PC-9 (cell line): ENCODE measurements around the gene PNMA6E. TPM values are rescaled to one million over a fixed set of nuclear protein-coding genes. Genes with fewer than 3 reads are reported as not detected.

Experiments used
- BruUV-seq: library from RNA; stranded (reverse); fragments of 400-500 nt; replicated peaks from 2 replicates; lab custom pipeline; 2021; lab: Mats Ljungman, UMichigan
- CTCF ChIA-PET: fragments of 300-600 bp; sonication (Branson Sonifier 250); formaldehyde crosslinking; loops from one replicate; lab custom pipeline; 2022; ENCODE audit warnings: antibody characterized with exemption; lab: Charles Lee
- POLR2A ChIA-PET: fragments of 300-600 bp; sonication (Branson Sonifier 250); formaldehyde crosslinking; loops from one replicate; lab custom pipeline; 2022; ENCODE audit warnings: antibody characterized with exemption; ENCODE audit not compliant: unreplicated experiment; lab: Charles Lee
- DNase-seq, 2 experiments: peaks; one replicate each; pipeline versions ENCODE4 v3.0.0 to v3.0.0-alpha.2; 2015 to 2022; ENCODE audit warnings: mixed read lengths in 1 of 2
- H2AFZ ChIP-seq: fragments of 200-600 bp; sonication (generic); 2 replicates; pipeline ENCODE4 v1.8.1; 2017; ENCODE audit warnings: antibody characterized with exemption
- H3F3A ChIP-seq: fragments of 200-600 bp; sonication (generic); 2 replicates; pipeline ENCODE4 v1.8.1; 2017; ENCODE audit warnings: antibody characterized with exemption, mild to moderate bottlenecking, low read depth; ENCODE audit not compliant: insufficient read depth
- H3K27ac ChIP-seq: fragments of 200-600 bp; sonication (generic); 2 replicates; pipeline ENCODE4 v1.6.1; 2016; ENCODE audit warnings: mixed run types
- H3K27me3 ChIP-seq: fragments of 200-600 bp; sonication (generic); 2 replicates; pipeline ENCODE4 v1.6.1; 2016; ENCODE audit warnings: low read depth, mixed run types; ENCODE audit not compliant: insufficient read depth
- H3K36me3 ChIP-seq: fragments of 200-600 bp; sonication (generic); 2 replicates; pipeline ENCODE4 v1.6.1; 2016; ENCODE audit warnings: low read depth, mixed run types
- H3K4me1 ChIP-seq: fragments of 200-600 bp; sonication (generic); replicated peaks from 2 replicates; pipeline ENCODE4 v1.6.1; 2016; ENCODE audit warnings: mixed run types; ENCODE audit not compliant: insufficient read depth
- H3K4me2 ChIP-seq: fragments of 200-600 bp; sonication (generic); 2 replicates; pipeline ENCODE4 v1.6.1; 2017; ENCODE audit warnings: mixed run types
- H3K4me3 ChIP-seq: fragments of 200-600 bp; sonication (generic); 2 replicates; pipeline ENCODE4 v1.6.1; 2016; ENCODE audit warnings: mixed run types
- H3K79me2 ChIP-seq: fragments of 200-600 bp; sonication (generic); 2 replicates; pipeline ENCODE4 v1.6.1; 2017; ENCODE audit warnings: low read depth, mixed run types
- H3K9me2 ChIP-seq: fragments of 200-600 bp; sonication (generic); 2 replicates; pipeline ENCODE4 v1.8.1; 2017; ENCODE audit warnings: mild to moderate bottlenecking; ENCODE audit not compliant: insufficient read depth
- H3K9me3 ChIP-seq: fragments of 200-600 bp; sonication (generic); 2 replicates; pipeline ENCODE4 v1.8.1; 2016; ENCODE audit warnings: low read depth; ENCODE audit not compliant: insufficient read depth
- H4K20me1 ChIP-seq: fragments of 200-600 bp; sonication (generic); 2 replicates; pipeline ENCODE4 v1.8.1; 2017; ENCODE audit not compliant: insufficient read depth
- EZH2 ChIP-seq: fragments of 200-600 bp; sonication (generic); IDR thresholded peaks from 2 replicates; pipeline ENCODE4 v1.8.0; 2017; ENCODE audit warnings: antibody characterized with exemption, low read depth
- intact Hi-C: fragments of 100-400 bp; cut with micrococcal nuclease; formaldehyde crosslinking; loops from one replicate; pipeline ENCODE4 v1.10.0; 2022; ENCODE audit not compliant: unreplicated experiment
- total RNA-seq: library from RNA; stranded (reverse); gene quantifications from 2 replicates; pipeline ENCODE4 v1.2.3, GENCODE V29; 2021
- TF ChIP-seq, protein P1 (sequence below): fragments of 200-600 bp; sonication (generic); conservative IDR thresholded peaks from 2 replicates; pipeline ENCODE4 v1.6.1; 2017; ENCODE audit warnings: mixed run types, antibody characterized with exemption, mild to moderate bottlenecking, moderate library complexity

Gene PNMA6E
- total RNA-seq, 1 experiment from 2014 or later, result not detected

DNA sequence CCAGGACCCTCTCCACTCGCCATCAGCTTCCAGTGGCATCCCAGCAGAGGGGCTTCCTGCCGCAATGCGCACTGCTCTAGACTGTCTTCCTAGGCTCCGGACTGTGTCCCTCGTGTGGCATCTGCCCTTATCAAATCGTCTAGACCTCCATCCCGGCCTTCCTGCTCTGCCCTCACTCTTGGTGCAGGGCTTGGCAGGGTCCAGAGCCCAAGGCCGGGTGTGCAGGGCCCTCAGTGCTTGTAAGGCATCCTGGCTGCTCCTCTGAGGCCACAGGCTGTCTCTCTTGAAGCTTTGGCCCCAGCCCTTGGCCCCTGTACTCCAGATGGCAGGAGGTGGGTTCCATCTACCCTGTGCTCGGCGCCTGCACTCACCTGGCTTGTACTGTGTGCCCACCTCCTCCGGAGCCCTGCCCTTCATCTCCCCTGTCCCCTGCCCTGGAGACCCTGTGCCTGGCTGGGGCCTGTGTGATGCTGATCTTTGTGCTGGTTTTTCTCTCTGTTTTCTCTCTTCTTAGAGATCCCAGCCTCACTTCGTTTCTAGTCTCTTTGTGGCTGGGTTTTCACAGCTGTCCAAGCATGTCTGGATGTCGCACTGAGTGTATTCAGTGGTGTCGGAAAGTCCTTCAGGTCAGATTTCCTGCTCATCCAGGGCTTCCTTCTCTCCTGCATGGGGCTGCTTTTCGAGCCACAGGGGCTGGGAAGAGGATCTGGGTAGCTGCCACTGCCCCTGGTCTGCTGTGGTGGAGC, 48.4 kb upstream of the PNMA6E start:
- H4K20me1 ChIP-seq, result no peaks in the 10 kb centered on the region
- no peak overlapping the region for H3K27ac ChIP-seq
- no peaks in the 10 kb centered on the region for H3K9me2 ChIP-seq
- no peaks in the 10 kb centered on the region for H3K79me2 ChIP-seq
- POLR2A ChIA-PET, result interaction anchor here (0.7 kb wide), 1 partner anchor 679 kb away, joined by 3 read pairs; no protein-coding TSS in a partner anchor
- no peak overlapping the region for H3K4me2 ChIP-seq
- no peak overlapping the region for H3K4me3 ChIP-seq
- no peaks in the 10 kb centered on the region for H3K4me1 ChIP-seq
- H3F3A ChIP-seq, result no peaks in the 10 kb centered on the region
- H2AFZ ChIP-seq, result no peak overlapping the region
- DNase-seq, result no peak
- BruUV-seq, result no TSS peak
- no peak for TF ChIP-seq EZH2
- TF ChIP-seq, protein P1, sequence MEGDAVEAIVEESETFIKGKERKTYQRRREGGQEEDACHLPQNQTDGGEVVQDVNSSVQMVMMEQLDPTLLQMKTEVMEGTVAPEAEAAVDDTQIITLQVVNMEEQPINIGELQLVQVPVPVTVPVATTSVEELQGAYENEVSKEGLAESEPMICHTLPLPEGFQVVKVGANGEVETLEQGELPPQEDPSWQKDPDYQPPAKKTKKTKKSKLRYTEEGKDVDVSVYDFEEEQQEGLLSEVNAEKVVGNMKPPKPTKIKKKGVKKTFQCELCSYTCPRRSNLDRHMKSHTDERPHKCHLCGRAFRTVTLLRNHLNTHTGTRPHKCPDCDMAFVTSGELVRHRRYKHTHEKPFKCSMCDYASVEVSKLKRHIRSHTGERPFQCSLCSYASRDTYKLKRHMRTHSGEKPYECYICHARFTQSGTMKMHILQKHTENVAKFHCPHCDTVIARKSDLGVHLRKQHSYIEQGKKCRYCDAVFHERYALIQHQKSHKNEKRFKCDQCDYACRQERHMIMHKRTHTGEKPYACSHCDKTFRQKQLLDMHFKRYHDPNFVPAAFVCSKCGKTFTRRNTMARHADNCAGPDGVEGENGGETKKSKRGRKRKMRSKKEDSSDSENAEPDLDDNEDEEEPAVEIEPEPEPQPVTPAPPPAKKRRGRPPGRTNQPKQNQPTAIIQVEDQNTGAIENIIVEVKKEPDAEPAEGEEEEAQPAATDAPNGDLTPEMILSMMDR, result no peak
- no peaks in the 10 kb centered on the region for H3K27me3 ChIP-seq
- CTCF ChIA-PET, result no interaction called here
- intact Hi-C loops, result no loop called here
- no peaks in the 10 kb centered on the region for H3K36me3 ChIP-seq
- no peaks in the 10 kb centered on the region for H3K9me3 ChIP-seq

DNA sequence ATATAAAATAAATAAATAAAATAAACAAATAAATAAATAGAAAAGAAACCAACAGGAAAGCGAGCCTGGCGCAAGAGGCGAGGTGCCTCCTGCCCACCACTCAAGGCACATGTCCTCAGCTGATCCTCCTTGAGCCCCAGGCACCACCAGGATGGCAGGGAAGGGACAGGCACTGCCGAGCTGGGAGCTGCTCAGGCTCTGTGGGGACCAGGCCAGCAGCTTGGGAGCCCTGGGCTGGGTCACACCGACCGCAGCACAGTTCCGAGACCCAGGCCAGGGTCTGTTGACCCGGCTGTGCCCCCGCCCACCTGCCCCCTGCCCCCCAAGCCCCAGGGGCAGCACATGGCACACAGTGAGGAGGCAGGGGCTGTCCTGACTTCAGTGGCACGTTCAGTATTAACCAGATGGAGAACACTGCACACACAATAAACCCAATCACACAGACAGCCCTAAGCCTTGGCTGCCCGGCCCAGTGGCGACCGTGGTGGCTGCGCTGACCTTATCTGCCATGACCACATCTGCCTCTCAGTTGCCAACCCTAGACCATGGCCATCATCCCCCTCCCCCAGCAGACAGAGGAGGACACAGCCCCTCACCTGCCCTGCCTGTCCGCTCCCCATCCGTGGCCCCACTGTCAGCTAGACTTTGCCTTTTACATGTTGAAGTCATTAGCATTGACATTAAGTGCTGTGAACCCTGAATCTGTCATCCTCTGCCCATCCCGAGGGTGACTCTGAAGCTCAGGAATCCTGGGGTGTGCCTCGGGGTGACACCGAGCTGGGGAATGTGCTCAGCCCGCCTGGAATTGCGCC, 47.6 kb upstream of the PNMA6E start:
- Histone ChIP-seq H3K9me3 (no peaks in the 10 kb centered on the region), H2AFZ (no peak overlapping the region), H3K27ac (no peak overlapping the region), H3K4me1 (0 out of 2 replicates have a peak, but pooled peaks cover under 1% of the 10 kb centered on the region), H4K20me1 (no peaks in the 10 kb centered on the region), H3K79me2 (no peaks in the 10 kb centered on the region), H3K9me2 (no peaks in the 10 kb centered on the region), H3K36me3 (no peaks in the 10 kb centered on the region), H3K4me2 (no peak overlapping the region), H3K27me3 (no peaks in the 10 kb centered on the region), H3K4me3 (no peak overlapping the region), H3F3A (no peaks in the 10 kb centered on the region)
- ChIA-PET CTCF (no interaction called here), POLR2A (interaction anchor here (0.7 kb wide), 1 partner anchor 680 kb away, joined by 3 read pairs; no protein-coding TSS in a partner anchor)
- no peak for DNase-seq
- BruUV-seq, result no TSS peak
- intact Hi-C loops, result no loop called here
- no peak for TF ChIP-seq EZH2
- TF ChIP-seq, protein P1, result no peak

DNA sequence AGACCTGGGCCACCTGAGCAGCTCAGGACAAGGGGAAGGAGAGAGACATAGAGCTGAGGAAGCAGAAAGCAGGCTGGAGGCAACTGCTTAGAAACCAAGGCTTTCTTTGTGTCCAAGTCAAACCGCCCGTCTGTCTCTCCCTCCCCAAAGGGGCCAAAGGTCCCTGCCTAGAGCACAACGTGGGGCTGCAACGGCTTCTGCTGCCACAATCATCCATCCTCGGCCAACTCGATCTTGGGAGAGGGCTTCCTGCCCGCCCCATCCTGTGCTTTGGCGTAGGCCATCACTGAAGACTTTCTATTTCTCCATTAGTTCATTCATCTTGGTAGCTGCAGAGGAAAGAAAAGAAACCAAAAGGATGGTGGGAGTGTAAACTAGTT, 46.4 kb upstream of the PNMA6E start:
- H3K27ac ChIP-seq, result no peak overlapping the region
- POLR2A ChIA-PET, result no interaction called here
- no peaks in the 10 kb centered on the region for H3K36me3 ChIP-seq
- 0 out of 2 replicates have a peak, but pooled peaks cover 3% of the 10 kb centered on the region for H3K4me1 ChIP-seq
- DNase-seq, result no peak
- no peak overlapping the region for H2AFZ ChIP-seq
- TF ChIP-seq, protein P1, result no peak
- TF ChIP-seq EZH2, result no peak
- CTCF ChIA-PET, result interaction anchor here (0.5 kb wide), 2 partner anchors 22 to 501 kb away, joined by 3 to 5 read pairs; no protein-coding TSS in a partner anchor
- no peaks in the 10 kb centered on the region for H3F3A ChIP-seq
- H4K20me1 ChIP-seq, result no peaks in the 10 kb centered on the region
- no peaks in the 10 kb centered on the region for H3K9me2 ChIP-seq
- H3K4me2 ChIP-seq, result no peak overlapping the region
- no peak overlapping the region for H3K4me3 ChIP-seq
- BruUV-seq, result no TSS peak
- no peaks in the 10 kb centered on the region for H3K9me3 ChIP-seq
- H3K27me3 ChIP-seq, result no peaks in the 10 kb centered on the region
- no peaks in the 10 kb centered on the region for H3K79me2 ChIP-seq
- intact Hi-C loops, result no loop called here
